ENCODE data around the gene GPC3.
"Not testable (repeated sequence)": the region's sequence is repeated elsewhere in the genome, so short reads cannot be mapped to it uniquely, and the experiment has no call there.

The GPC3 gene

GRCh38 chrX:133722756-133723155, 262.6 kb downstream of the GPC3 start:
- Histone ChIP-seq H3K4me1 (ENCODE audit: control insufficient read depth in 1 of 2, insufficient read depth in 1 of 2, low read depth in 1 of 2, low read length in 1 of 2) (no peaks in the 10 kb centered on the region), H3K4me3 (ENCODE audit: low read depth in 1 of 2, low read length in 1 of 2) (no peak overlapping the region), H3K36me3 (no peaks in the 10 kb centered on the region), H3K27ac (no peak overlapping the region), H3K9me3 (no peaks in the 10 kb centered on the region), H3K27me3 (no peaks in the 10 kb centered on the region)
- no peak for TF ChIP-seq CTCF (IDR thresholded peaks at IDR 0.05)

GRCh38 chrX:133720269-133720668, 265.1 kb downstream of the GPC3 start:
- not testable (repeated sequence) for H3K4me1 ChIP-seq (ENCODE audit: control insufficient read depth in 1 of 2, insufficient read depth in 1 of 2, low read depth in 1 of 2, low read length in 1 of 2); H3K27me3 ChIP-seq; H3K36me3 ChIP-seq; H3K9me3 ChIP-seq; H3K27ac ChIP-seq; H3K4me3 ChIP-seq (ENCODE audit: low read depth in 1 of 2, low read length in 1 of 2)

DNA sequence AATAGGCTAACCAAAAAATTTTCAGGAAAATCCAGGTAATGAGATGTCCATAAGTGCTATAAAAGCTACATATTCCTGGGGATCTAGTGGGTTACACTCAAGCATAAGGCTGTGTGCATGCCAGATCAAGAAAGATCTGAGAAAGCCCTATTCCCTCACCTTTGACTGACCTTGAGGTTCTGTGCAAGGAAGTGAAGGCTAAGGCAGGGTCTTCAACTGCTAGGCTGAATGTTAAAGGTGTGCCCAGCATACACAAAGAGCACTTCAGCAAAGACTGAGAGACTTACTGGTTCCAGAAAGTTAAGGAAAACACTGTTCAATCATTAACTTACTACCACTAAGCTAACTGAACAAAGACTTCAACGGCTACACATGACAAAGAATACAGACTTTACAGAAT, 269.7 kb downstream of the GPC3 start:
- Histone ChIP-seq H3K27ac (no peak overlapping the region), H3K4me3 (ENCODE audit: low read depth in 1 of 2, low read length in 1 of 2) (no peak overlapping the region), H3K27me3 (no peaks in the 10 kb centered on the region), H3K4me1 (ENCODE audit: control insufficient read depth in 1 of 2, insufficient read depth in 1 of 2, low read depth in 1 of 2, low read length in 1 of 2) (no peaks in the 10 kb centered on the region), H3K9me3 (no peaks in the 10 kb centered on the region), H3K36me3 (no peaks in the 10 kb centered on the region)
- TF ChIP-seq CTCF (IDR thresholded peaks at IDR 0.05), result no peak

DNA sequence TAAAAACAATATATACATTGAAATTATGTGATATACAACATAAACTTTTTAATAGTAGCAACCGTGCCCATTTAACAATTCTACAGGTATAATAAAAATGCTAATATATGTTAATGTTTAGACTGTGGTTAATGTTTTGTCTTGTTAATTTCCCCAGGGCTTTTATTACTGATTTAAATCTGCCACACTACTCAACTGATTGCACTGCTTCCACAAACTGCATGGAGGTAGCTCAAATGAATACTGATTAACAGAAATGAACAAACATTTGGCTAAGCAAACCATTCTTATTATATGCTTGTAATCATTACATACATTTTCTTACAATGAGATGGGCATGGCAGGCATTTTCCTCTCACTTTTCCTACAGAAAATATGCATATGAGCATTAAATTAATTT, 275.9 kb downstream of the GPC3 start:
- no peaks in the 10 kb centered on the region for H3K9me3 ChIP-seq
- no peaks in the 10 kb centered on the region for H3K27me3 ChIP-seq
- H3K4me3 ChIP-seq (ENCODE audit: low read depth in 1 of 2, low read length in 1 of 2), result no peak overlapping the region
- no peak overlapping the region for H3K27ac ChIP-seq
- H3K4me1 ChIP-seq (ENCODE audit: control insufficient read depth in 1 of 2, insufficient read depth in 1 of 2, low read depth in 1 of 2, low read length in 1 of 2), result no peaks in the 10 kb centered on the region
- H3K36me3 ChIP-seq, result no peaks in the 10 kb centered on the region
- no peak for TF ChIP-seq CTCF (IDR thresholded peaks at IDR 0.05)

DNA sequence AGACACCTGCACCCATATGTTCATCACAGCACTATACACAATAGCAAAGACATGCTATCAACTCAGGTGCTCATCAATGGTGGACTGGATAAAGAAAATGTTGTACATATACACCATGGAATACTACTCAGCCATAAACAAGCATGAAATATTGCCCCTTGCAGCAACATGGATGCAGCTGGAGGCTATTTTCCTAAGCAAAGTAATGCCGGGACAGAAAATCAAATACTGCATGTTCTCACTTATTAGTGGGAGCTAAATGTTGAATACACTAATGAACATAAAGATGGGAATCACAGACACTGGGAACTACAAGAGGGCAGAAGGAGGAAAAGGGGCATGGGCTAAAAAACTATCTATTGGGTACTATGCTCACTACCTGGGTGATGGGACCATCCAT, 278.5 kb downstream of the GPC3 start:
- TF ChIP-seq CTCF (IDR thresholded peaks at IDR 0.05), result no peak
- H3K27me3 ChIP-seq, result no peaks in the 10 kb centered on the region
- no peaks in the 10 kb centered on the region for H3K9me3 ChIP-seq
- H3K27ac ChIP-seq, result no peak overlapping the region
- no peak overlapping the region for H3K4me3 ChIP-seq (ENCODE audit: low read depth in 1 of 2, low read length in 1 of 2)
- H3K4me1 ChIP-seq (ENCODE audit: control insufficient read depth in 1 of 2, insufficient read depth in 1 of 2, low read depth in 1 of 2, low read length in 1 of 2), result no peaks in the 10 kb centered on the region
- no peaks in the 10 kb centered on the region for H3K36me3 ChIP-seq

GRCh38 chrX:133702230-133702629, 283.2 kb downstream of the GPC3 start:
- Histone ChIP-seq H3K4me1 (ENCODE audit: control insufficient read depth in 1 of 2, insufficient read depth in 1 of 2, low read depth in 1 of 2, low read length in 1 of 2) (no peaks in the 10 kb centered on the region), H3K4me3 (ENCODE audit: low read depth in 1 of 2, low read length in 1 of 2) (no peak overlapping the region), H3K27ac (no peak overlapping the region), H3K36me3 (no peaks in the 10 kb centered on the region), H3K9me3 (no peaks in the 10 kb centered on the region), H3K27me3 (no peaks in the 10 kb centered on the region)
- no peak for TF ChIP-seq CTCF (IDR thresholded peaks at IDR 0.05)
